GM12864 (cell line): ENCODE results near the gene GMDS.

Experiments used
- DNase-seq: peaks from one replicate; pipeline ENCODE4 v3.0.0-alpha.2; 2011; ENCODE audit warnings: low read depth
- H3K4me3 ChIP-seq: 2 replicates; pipeline ENCODE4 v1.5.1; 2011; ENCODE audit warnings: mild to moderate bottlenecking, low read depth, low read length, control low read depth
- CTCF ChIP-seq: IDR thresholded peaks from 2 replicates; pipeline ENCODE4 v1.5.1; 2011; ENCODE audit warnings: low read depth, mild to moderate bottlenecking, moderate library complexity, low read length, control low read depth, inconsistent platforms; ENCODE audit errors: missing control alignments

The GMDS gene

GRCh38 chr6:1620504-1621069, 624.8 kb downstream of the GMDS start:
- no peak for DNase-seq
- no peak overlapping the region for H3K4me3 ChIP-seq
- TF ChIP-seq CTCF: no peak

GRCh38 chr6:1619673-1620503, 625.5 kb downstream of the GMDS start:
- DNase-seq: no peak
- TF ChIP-seq CTCF: no peak
- no peak overlapping the region for H3K4me3 ChIP-seq

- no peak for TF ChIP-seq CTCF
- no peak for DNase-seq
- H3K4me3 ChIP-seq: no peak overlapping the region
Observed at GRCh38 chr6:1619098-1619672, 626.2 kb downstream of the GMDS start.

GRCh38 chr6:1618311-1619097, 626.9 kb downstream of the GMDS start:
- H3K4me3 ChIP-seq: no peak overlapping the region
- DNase-seq: no peak
- no peak for TF ChIP-seq CTCF

GRCh38 chr6:1617466-1618310, 627.7 kb downstream of the GMDS start:
- no peak overlapping the region for H3K4me3 ChIP-seq
- DNase-seq: no peak
- no peak for TF ChIP-seq CTCF
